ENCODE measurements around the gene GRIP2. TPM values are rescaled to one million over a fixed set of nuclear protein-coding genes. Genes with fewer than 3 reads are reported as not detected.
A peak's percentile ranks its signal among the peaks of the same experiment; 100 is the strongest.

Gene GRIP2
- total RNA-seq, 1 donor, result 1.4 TPM

DNA sequence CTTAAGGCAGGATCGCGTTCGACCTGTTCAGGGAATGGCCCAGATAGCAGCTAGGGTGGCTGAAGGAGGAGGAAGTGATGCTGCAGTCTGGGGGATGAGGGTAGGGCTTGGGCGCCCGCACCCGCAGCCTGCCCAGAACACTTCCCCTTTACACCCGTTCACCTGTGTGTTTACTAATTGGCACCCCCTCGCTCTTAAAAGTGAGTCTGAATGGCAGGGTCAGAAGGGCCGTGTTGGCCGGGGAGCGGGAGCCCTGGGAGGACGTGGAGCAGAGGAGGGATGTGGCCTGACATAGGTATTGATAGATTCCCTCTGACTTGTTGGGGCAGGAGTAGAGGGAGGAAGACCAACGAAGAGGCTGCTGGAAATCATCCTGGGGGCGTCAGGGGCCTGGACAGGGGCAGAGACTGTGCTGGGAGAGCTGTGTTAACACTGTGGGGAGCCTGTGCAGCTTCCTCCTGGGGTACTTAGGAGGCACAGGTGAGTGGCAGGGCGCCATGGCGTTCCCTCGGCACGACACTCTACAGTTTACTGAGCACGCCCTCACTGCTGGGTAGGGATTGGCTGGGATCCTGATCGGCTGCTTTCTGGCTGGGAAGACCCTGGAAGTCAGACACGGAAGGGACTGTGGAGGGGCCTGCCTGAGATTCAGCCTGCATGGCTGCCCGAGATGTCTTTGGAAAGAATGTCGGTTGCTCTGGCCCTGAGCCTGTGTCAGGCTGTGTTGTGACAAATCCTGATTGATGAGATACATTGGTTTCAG, 86.1 kb downstream of the GRIP2 start:
- Histone ChIP-seq H3K4me2 (ENCODE audit: insufficient read depth, low read length) (no peak overlapping the region), H3K9me3 (ENCODE audit: low read depth, low read length) (no peaks in the 10 kb centered on the region), H3K4me3 (ENCODE audit: insufficient read depth, low read length) (no peak overlapping the region), H3K27ac (ENCODE audit: low read depth, low read length) (peak overlapping the region; percentile 89), H2AFZ (ENCODE audit: low read length) (no peak overlapping the region), H3K36me3 (ENCODE audit: insufficient read depth, low read length) (peaks cover 72% of the 10 kb centered on the region), H3K79me2 (ENCODE audit: insufficient read depth, low read length) (no peaks in the 10 kb centered on the region), H3K27me3 (ENCODE audit: insufficient read depth, low read length) (no peaks in the 10 kb centered on the region), H3K4me1 (ENCODE audit: insufficient read depth, low read length) (peaks cover 29% of the 10 kb centered on the region), H4K20me1 (ENCODE audit: insufficient read depth, low read length) (peaks cover 5% of the 10 kb centered on the region)
- DNase-seq (ENCODE audit: insufficient read length, low spot score, missing footprints), result peak; percentile 35
- TF ChIP-seq, protein P1, sequence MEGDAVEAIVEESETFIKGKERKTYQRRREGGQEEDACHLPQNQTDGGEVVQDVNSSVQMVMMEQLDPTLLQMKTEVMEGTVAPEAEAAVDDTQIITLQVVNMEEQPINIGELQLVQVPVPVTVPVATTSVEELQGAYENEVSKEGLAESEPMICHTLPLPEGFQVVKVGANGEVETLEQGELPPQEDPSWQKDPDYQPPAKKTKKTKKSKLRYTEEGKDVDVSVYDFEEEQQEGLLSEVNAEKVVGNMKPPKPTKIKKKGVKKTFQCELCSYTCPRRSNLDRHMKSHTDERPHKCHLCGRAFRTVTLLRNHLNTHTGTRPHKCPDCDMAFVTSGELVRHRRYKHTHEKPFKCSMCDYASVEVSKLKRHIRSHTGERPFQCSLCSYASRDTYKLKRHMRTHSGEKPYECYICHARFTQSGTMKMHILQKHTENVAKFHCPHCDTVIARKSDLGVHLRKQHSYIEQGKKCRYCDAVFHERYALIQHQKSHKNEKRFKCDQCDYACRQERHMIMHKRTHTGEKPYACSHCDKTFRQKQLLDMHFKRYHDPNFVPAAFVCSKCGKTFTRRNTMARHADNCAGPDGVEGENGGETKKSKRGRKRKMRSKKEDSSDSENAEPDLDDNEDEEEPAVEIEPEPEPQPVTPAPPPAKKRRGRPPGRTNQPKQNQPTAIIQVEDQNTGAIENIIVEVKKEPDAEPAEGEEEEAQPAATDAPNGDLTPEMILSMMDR (IDR thresholded peaks at IDR 0.05; ENCODE audit: extremely low read depth, low read depth, low read length), result no peak

- Histone ChIP-seq H3K79me2 (ENCODE audit: insufficient read depth, low read length) (no peaks in the 10 kb centered on the region), H3K36me3 (ENCODE audit: insufficient read depth, low read length) (peaks cover 76% of the 10 kb centered on the region), H4K20me1 (ENCODE audit: insufficient read depth, low read length) (peaks cover 8% of the 10 kb centered on the region), H3K4me1 (ENCODE audit: insufficient read depth, low read length) (peaks cover 20% of the 10 kb centered on the region), H2AFZ (ENCODE audit: low read length) (no peak overlapping the region), H3K9me3 (ENCODE audit: low read depth, low read length) (no peaks in the 10 kb centered on the region), H3K27ac (ENCODE audit: low read depth, low read length) (peak overlapping the region; percentile 89), H3K4me3 (ENCODE audit: insufficient read depth, low read length) (peak overlapping the region; percentile 42), H3K27me3 (ENCODE audit: insufficient read depth, low read length) (no peaks in the 10 kb centered on the region), H3K4me2 (ENCODE audit: insufficient read depth, low read length) (peak overlapping the region; percentile 61)
- TF ChIP-seq, protein P1 (IDR thresholded peaks at IDR 0.05; ENCODE audit: extremely low read depth, low read depth, low read length), result peak; percentile 10
- peak; percentile 97 for DNase-seq (ENCODE audit: insufficient read length, low spot score, missing footprints)
Measured at GRCh38 chr3:14452740-14453710, 87.1 kb downstream of the GRIP2 start.

GRCh38 chr3:14451844-14452739, 88.0 kb downstream of the GRIP2 start:
- TF ChIP-seq, protein P1 (IDR thresholded peaks at IDR 0.05; ENCODE audit: extremely low read depth, low read depth, low read length), result no peak
- peaks cover 20% of the 10 kb centered on the region for H3K4me1 ChIP-seq (ENCODE audit: insufficient read depth, low read length)
- peak overlapping the region; percentile 89 for H3K27ac ChIP-seq (ENCODE audit: low read depth, low read length)
- H4K20me1 ChIP-seq (ENCODE audit: insufficient read depth, low read length), result peaks cover 13% of the 10 kb centered on the region
- H2AFZ ChIP-seq (ENCODE audit: low read length), result no peak overlapping the region
- no peaks in the 10 kb centered on the region for H3K79me2 ChIP-seq (ENCODE audit: insufficient read depth, low read length)
- peaks cover 77% of the 10 kb centered on the region for H3K36me3 ChIP-seq (ENCODE audit: insufficient read depth, low read length)
- H3K4me2 ChIP-seq (ENCODE audit: insufficient read depth, low read length), result peak overlapping the region; percentile 61
- H3K9me3 ChIP-seq (ENCODE audit: low read depth, low read length), result no peaks in the 10 kb centered on the region
- H3K27me3 ChIP-seq (ENCODE audit: insufficient read depth, low read length), result no peaks in the 10 kb centered on the region
- DNase-seq (ENCODE audit: insufficient read length, low spot score, missing footprints), result peak; percentile 96
- peak overlapping the region; percentile 42 for H3K4me3 ChIP-seq (ENCODE audit: insufficient read depth, low read length)

Data from osteoblast (primary cell).